ENCODE data around the gene MARVELD3. TPM values are rescaled to one million over a fixed set of nuclear protein-coding genes. Genes with fewer than 3 reads are reported as not detected.
A peak's percentile ranks its signal among the peaks of the same experiment; 100 is the strongest.

Gene MARVELD3
- polyA plus RNA-seq, 2 donors, result 2.9 to 4.2 TPM

DNA sequence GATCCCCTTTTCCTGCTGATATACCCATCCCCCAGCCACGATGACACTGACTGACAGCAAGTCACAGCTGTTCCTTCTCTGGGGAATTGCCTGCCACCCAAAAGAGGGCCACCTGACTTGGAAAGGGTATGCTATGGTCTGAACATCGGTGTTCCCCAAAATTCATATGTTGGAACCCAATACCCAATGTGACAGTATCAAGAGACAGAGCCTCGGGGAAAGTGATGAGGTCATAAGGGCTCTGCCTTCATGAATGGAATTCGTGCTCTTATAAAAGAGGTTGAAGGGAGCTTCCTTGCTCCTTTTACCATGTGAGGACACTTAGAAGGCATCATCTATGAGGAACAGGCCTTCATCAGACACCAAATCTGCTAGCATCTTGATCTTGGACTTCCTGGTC lies 7.6 kb upstream of the MARVELD3 start:
- Histone ChIP-seq H3K27ac (ENCODE audit: low read depth in 2 of 2, low read length in 1 of 2) (no peak overlapping the region), H3K9me3 (ENCODE audit: control insufficient read depth in 2 of 2, insufficient read depth in 1 of 2, low read depth in 1 of 2, low read length in 1 of 2) (no peaks in the 10 kb centered on the region), H3K4me1 (ENCODE audit: control insufficient read depth in 2 of 2, insufficient read depth in 2 of 2, low read length in 1 of 2) (no peaks in the 10 kb centered on the region), H3K27me3 (ENCODE audit: control insufficient read depth in 1 of 2, insufficient read depth in 2 of 2, low read length in 2 of 2) (no peaks in the 10 kb centered on the region), H3K4me3 (ENCODE audit: low read depth in 1 of 2, low read length in 2 of 2) (no peak overlapping the region), H3K36me3 (ENCODE audit: control insufficient read depth in 2 of 2, insufficient read depth in 2 of 2, low read length in 1 of 2) (no peaks in the 10 kb centered on the region)
- 75 to 81% methylated on average over 4 of the region's 4 CpGs for WGBS, 2 donors

DNA sequence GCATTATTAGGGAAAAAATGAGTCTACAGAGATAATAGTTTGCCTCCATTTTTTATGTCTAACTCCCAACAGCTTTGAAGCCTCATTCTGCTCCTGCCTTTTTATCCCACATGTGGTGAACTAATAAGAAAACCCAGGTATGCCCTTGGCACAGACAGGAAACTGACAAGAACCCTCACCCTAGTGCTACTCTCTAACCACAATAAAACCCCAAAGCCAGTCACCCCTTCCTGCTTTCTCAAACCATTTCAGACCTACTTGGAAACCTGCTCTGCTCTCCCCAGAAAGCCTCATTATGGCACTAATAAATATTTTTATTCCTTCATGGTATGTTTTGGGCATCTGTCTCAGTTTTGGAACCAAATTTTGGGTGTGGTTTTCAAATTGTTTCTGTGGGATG lies 3.9 kb upstream of the MARVELD3 start:
- H3K27me3 ChIP-seq (ENCODE audit: control insufficient read depth in 1 of 2, insufficient read depth in 2 of 2, low read length in 2 of 2), result no peaks in the 10 kb centered on the region
- no peak overlapping the region for H3K4me3 ChIP-seq (ENCODE audit: low read depth in 1 of 2, low read length in 2 of 2)
- H3K36me3 ChIP-seq (ENCODE audit: control insufficient read depth in 2 of 2, insufficient read depth in 2 of 2, low read length in 1 of 2), result no peaks in the 10 kb centered on the region
- H3K4me1 ChIP-seq (ENCODE audit: control insufficient read depth in 2 of 2, insufficient read depth in 2 of 2, low read length in 1 of 2), result peaks cover 0 to 2% of the 10 kb centered on the region in 2 donors
- H3K9me3 ChIP-seq (ENCODE audit: control insufficient read depth in 2 of 2, insufficient read depth in 1 of 2, low read depth in 1 of 2, low read length in 1 of 2), result no peaks in the 10 kb centered on the region
- no peak overlapping the region for H3K27ac ChIP-seq (ENCODE audit: low read depth in 2 of 2, low read length in 1 of 2)

DNA sequence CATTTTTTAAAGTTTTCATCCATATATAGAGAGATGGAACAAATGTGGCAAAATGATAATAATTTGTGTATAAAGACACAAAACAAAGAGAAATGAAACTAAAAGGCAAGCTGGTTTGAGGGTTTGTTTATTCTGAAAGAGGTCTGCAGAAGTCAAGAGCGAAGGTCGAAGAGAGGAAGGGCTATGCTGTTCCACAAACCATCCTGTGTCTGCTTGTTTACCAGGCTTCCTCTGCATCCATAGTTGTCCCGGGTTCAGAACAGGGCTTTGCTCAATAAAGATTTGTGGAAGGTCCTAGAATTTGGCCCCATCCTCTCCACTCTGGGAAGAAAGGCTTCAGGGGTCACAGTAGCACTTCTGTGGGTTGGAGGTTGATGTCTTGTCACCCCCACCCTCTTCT lies 2.4 kb upstream of the MARVELD3 start:
- WGBS, 2 donors, result 61 to 66% methylated on average over 3 of the region's 3 CpGs
- no peak overlapping the region for H3K27ac ChIP-seq (ENCODE audit: low read depth in 2 of 2, low read length in 1 of 2)
- no peaks in the 10 kb centered on the region for H3K9me3 ChIP-seq (ENCODE audit: control insufficient read depth in 2 of 2, insufficient read depth in 1 of 2, low read depth in 1 of 2, low read length in 1 of 2)
- H3K27me3 ChIP-seq (ENCODE audit: control insufficient read depth in 1 of 2, insufficient read depth in 2 of 2, low read length in 2 of 2), result no peaks in the 10 kb centered on the region
- H3K4me1 ChIP-seq (ENCODE audit: control insufficient read depth in 2 of 2, insufficient read depth in 2 of 2, low read length in 1 of 2), result peaks cover 0 to 2% of the 10 kb centered on the region in 2 donors
- H3K4me3 ChIP-seq (ENCODE audit: low read depth in 1 of 2, low read length in 2 of 2), result no peak overlapping the region
- H3K36me3 ChIP-seq (ENCODE audit: control insufficient read depth in 2 of 2, insufficient read depth in 2 of 2, low read length in 1 of 2), result no peaks in the 10 kb centered on the region

DNA sequence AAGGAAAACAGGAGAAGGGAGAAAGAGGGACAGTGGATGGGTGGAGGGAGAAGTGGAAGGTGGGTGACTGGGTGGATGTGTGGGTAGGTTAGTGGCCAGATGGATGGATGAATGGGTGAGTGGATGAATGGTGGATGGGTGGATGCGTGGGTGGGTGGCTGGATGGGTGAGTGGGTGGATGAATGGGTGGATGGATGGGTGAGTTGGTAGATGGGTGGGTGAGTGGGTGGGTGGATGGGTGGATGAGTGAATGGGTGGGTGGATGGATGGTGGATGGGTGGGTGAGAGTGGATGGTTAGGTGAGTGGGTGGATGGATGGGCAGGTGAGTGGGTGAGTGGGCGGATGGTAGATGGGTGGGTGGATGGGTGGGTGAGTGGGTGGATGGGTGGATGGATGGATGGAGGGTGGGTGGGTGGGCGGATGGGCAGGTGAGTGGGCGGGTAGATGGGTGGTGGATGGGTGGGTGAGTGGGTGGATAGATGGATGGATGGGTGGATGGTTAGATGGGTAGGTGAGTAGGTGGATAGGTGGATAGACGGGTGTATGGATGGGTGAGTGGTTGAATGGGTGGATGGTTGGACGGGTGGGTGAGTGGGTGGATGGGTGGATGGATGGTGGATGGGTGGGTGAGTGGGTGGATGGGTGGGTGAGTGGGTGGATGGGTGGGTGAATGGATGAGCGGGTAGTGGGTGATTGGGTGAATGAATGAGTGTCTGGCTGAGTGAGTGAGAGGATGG lies 702 bp upstream of the MARVELD3 start:
- no peak overlapping the region for H3K4me3 ChIP-seq (ENCODE audit: low read depth in 1 of 2, low read length in 2 of 2)
- H3K4me1 ChIP-seq (ENCODE audit: control insufficient read depth in 2 of 2, insufficient read depth in 2 of 2, low read length in 1 of 2), result peaks cover 0 to 2% of the 10 kb centered on the region in 2 donors
- H3K9me3 ChIP-seq (ENCODE audit: control insufficient read depth in 2 of 2, insufficient read depth in 1 of 2, low read depth in 1 of 2, low read length in 1 of 2), result no peaks in the 10 kb centered on the region
- H3K27ac ChIP-seq (ENCODE audit: low read depth in 2 of 2, low read length in 1 of 2), result no peak overlapping the region
- WGBS, 2 donors, result 89 to 94% methylated on average over 7 of the region's 7 CpGs
- no peaks in the 10 kb centered on the region for H3K36me3 ChIP-seq (ENCODE audit: control insufficient read depth in 2 of 2, insufficient read depth in 2 of 2, low read length in 1 of 2)
- H3K27me3 ChIP-seq (ENCODE audit: control insufficient read depth in 1 of 2, insufficient read depth in 2 of 2, low read length in 2 of 2), result no peaks in the 10 kb centered on the region

DNA sequence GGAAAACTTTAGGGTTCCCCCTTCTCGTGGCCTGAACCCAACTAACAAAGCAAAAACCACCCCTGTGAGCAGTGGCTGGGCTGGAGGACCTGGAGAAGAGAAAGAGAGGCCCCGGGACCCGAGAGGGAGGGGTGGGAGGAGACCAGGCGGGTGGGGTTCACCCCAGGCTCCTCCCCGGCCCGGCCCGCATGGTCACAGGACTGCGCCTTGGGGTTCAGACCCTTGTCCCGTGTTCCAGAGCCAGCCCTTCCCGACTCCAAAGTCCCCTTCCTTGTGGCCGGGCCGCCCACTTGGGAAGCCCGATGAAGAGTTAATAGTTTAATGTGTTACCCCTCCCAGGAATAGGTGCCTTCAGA lies 852 bp downstream of the MARVELD3 start:
- Histone ChIP-seq H3K27ac (ENCODE audit: low read depth in 2 of 2, low read length in 1 of 2) (no peak overlapping the region), H3K4me3 (ENCODE audit: low read depth in 1 of 2, low read length in 2 of 2) (peak overlapping the region; percentile 69 to 71), H3K36me3 (ENCODE audit: control insufficient read depth in 2 of 2, insufficient read depth in 2 of 2, low read length in 1 of 2) (no peaks in the 10 kb centered on the region), H3K4me1 (ENCODE audit: control insufficient read depth in 2 of 2, insufficient read depth in 2 of 2, low read length in 1 of 2) (peaks cover 0 to 2% of the 10 kb centered on the region in 2 donors), H3K27me3 (ENCODE audit: control insufficient read depth in 1 of 2, insufficient read depth in 2 of 2, low read length in 2 of 2) (no peaks in the 10 kb centered on the region), H3K9me3 (ENCODE audit: control insufficient read depth in 2 of 2, insufficient read depth in 1 of 2, low read depth in 1 of 2, low read length in 1 of 2) (no peaks in the 10 kb centered on the region)
- 6 to 8% methylated on average over 11 to 13 of the region's 13 CpGs for WGBS, 2 donors

DNA sequence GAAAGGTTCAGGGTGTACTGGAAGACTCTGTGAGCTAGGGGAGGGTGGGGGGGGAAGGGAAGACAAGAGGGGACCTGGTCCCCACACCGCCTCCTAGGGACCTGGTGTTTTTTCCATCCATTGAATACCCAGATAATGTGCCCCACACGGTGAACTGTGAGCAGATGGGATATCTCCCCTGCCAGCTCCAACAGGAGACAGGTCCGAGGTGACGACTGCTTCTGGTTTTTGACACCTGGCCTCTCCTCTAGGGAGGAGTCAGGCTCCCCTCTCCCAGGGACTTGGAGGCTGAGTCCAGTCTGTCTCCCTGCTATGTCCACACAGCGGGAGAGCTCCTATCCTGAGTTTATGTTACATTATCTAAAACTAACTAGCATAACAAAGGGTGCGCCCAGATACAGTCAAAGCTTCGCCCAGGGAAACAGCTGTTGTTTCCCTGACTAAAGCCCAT lies 1.8 kb downstream of the MARVELD3 start:
- H3K27me3 ChIP-seq (ENCODE audit: control insufficient read depth in 1 of 2, insufficient read depth in 2 of 2, low read length in 2 of 2), result no peaks in the 10 kb centered on the region
- WGBS, 2 donors, result 59 to 68% methylated on average over 7 of the region's 7 CpGs

DNA sequence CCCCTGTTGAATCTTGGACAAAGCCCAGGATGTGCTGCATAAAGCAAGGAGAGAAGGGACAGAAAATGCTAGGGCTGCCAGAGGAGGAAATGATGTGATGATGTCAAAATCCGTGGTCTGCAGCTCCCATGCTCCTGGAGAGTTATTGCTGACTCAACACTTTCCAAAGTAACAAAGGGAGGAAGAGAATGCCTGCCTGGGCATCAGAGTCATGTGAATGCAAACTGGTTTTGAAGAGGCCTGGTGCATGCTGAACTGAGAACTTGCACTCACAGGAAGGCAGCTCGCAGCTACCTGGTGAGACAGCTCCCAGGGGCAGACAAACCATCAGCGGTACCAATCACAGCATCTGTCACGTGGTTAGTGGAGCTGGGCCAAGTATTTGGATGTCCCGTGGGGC lies 2.8 kb downstream of the MARVELD3 start:
- Histone ChIP-seq H3K36me3 (ENCODE audit: control insufficient read depth in 2 of 2, insufficient read depth in 2 of 2, low read length in 1 of 2) (no peaks in the 10 kb centered on the region), H3K27ac (ENCODE audit: low read depth in 2 of 2, low read length in 1 of 2) (no peak overlapping the region), H3K27me3 (ENCODE audit: control insufficient read depth in 1 of 2, insufficient read depth in 2 of 2, low read length in 2 of 2) (no peaks in the 10 kb centered on the region), H3K4me3 (ENCODE audit: low read depth in 1 of 2, low read length in 2 of 2) (no peak overlapping the region), H3K4me1 (ENCODE audit: control insufficient read depth in 2 of 2, insufficient read depth in 2 of 2, low read length in 1 of 2) (peaks cover 0 to 2% of the 10 kb centered on the region in 2 donors), H3K9me3 (ENCODE audit: control insufficient read depth in 2 of 2, insufficient read depth in 1 of 2, low read depth in 1 of 2, low read length in 1 of 2) (no peaks in the 10 kb centered on the region)
- 23 to 29% methylated on average over 5 of the region's 5 CpGs for WGBS, 2 donors

More for the DNA sequence above, 1.8 kb downstream of the MARVELD3 start:
- H3K36me3 ChIP-seq (ENCODE audit: control insufficient read depth in 2 of 2, insufficient read depth in 2 of 2, low read length in 1 of 2), result no peaks in the 10 kb centered on the region
- no peak overlapping the region for H3K4me3 ChIP-seq (ENCODE audit: low read depth in 1 of 2, low read length in 2 of 2)
- no peaks in the 10 kb centered on the region for H3K9me3 ChIP-seq (ENCODE audit: control insufficient read depth in 2 of 2, insufficient read depth in 1 of 2, low read depth in 1 of 2, low read length in 1 of 2)
- no peak overlapping the region for H3K27ac ChIP-seq (ENCODE audit: low read depth in 2 of 2, low read length in 1 of 2)
- peaks cover 0 to 2% of the 10 kb centered on the region in 2 donors for H3K4me1 ChIP-seq (ENCODE audit: control insufficient read depth in 2 of 2, insufficient read depth in 2 of 2, low read length in 1 of 2)

DNA sequence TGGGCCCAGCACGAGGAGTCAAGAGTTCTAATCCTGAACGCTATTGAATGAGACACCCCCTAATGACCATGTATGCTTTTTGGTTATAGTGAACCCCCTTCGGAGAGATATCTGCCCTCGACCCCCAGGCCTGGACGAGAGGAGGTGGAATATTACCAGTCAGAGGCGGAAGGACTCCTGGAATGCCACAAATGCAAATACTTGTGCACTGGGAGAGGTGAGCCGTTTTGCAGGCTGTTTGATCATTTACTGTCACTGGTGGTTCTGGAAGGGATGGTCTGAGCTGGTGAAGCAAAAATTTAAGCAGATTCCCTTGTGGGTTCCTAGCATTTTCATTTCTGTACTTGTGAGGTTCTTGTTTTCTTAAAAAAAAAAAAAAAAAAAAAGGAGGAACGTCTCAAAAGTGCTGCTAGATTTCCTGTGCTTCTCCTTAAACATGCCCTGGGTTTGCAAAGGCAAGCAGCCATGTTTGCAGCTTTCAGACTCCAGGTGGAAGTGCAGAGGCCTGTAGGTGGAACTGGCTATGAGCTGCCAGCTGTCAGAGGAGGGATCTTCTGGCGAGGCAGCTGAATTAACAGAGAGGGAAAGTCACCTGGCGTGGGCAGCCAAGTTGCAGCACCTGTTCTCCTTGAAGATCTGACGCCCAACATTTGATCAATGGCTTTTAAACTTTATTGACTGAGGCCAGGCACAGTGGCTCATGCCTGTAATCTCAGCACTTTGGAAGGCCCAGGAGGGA lies 3.5 kb downstream of the MARVELD3 start:
- Histone ChIP-seq H3K9me3 (ENCODE audit: control insufficient read depth in 2 of 2, insufficient read depth in 1 of 2, low read depth in 1 of 2, low read length in 1 of 2) (no peaks in the 10 kb centered on the region), H3K36me3 (ENCODE audit: control insufficient read depth in 2 of 2, insufficient read depth in 2 of 2, low read length in 1 of 2) (no peaks in the 10 kb centered on the region), H3K4me1 (ENCODE audit: control insufficient read depth in 2 of 2, insufficient read depth in 2 of 2, low read length in 1 of 2) (peaks cover 0 to 2% of the 10 kb centered on the region in 2 donors), H3K27ac (ENCODE audit: low read depth in 2 of 2, low read length in 1 of 2) (peak overlapping the region in 1 of 2 donors; percentile 3), H3K4me3 (ENCODE audit: low read depth in 1 of 2, low read length in 2 of 2) (no peak overlapping the region), H3K27me3 (ENCODE audit: control insufficient read depth in 1 of 2, insufficient read depth in 2 of 2, low read length in 2 of 2) (no peaks in the 10 kb centered on the region)
- WGBS, 2 donors, result 52 to 63% methylated on average over 11 of the region's 11 CpGs

DNA sequence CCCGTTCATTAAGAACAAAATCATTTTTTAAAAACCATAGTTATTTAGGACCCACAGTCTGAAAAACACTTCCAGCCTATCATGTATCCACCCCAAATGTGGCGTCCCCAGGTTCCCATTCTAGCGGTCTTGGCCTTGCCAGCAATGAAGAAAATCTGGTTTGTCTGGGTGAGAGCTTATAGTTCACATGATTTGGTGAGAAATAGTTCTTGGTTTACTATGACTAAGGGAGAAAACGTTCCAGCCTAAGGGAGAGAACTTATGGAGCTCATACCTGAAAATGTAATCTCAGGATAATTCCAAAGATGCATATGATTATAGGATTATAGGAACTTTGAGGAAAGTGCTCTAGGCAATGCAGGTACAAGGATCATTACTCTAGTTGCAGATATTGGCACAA lies 4.8 kb downstream of the MARVELD3 start:
- H3K9me3 ChIP-seq (ENCODE audit: control insufficient read depth in 2 of 2, insufficient read depth in 1 of 2, low read depth in 1 of 2, low read length in 1 of 2), result no peaks in the 10 kb centered on the region
- WGBS, 2 donors, result 59 to 67% methylated on average over 4 of the region's 4 CpGs
- no peak overlapping the region for H3K27ac ChIP-seq (ENCODE audit: low read depth in 2 of 2, low read length in 1 of 2)
- H3K36me3 ChIP-seq (ENCODE audit: control insufficient read depth in 2 of 2, insufficient read depth in 2 of 2, low read length in 1 of 2), result no peaks in the 10 kb centered on the region
- H3K27me3 ChIP-seq (ENCODE audit: control insufficient read depth in 1 of 2, insufficient read depth in 2 of 2, low read length in 2 of 2), result no peaks in the 10 kb centered on the region
- H3K4me1 ChIP-seq (ENCODE audit: control insufficient read depth in 2 of 2, insufficient read depth in 2 of 2, low read length in 1 of 2), result no peaks in the 10 kb centered on the region
- H3K4me3 ChIP-seq (ENCODE audit: low read depth in 1 of 2, low read length in 2 of 2), result no peak overlapping the region

DNA sequence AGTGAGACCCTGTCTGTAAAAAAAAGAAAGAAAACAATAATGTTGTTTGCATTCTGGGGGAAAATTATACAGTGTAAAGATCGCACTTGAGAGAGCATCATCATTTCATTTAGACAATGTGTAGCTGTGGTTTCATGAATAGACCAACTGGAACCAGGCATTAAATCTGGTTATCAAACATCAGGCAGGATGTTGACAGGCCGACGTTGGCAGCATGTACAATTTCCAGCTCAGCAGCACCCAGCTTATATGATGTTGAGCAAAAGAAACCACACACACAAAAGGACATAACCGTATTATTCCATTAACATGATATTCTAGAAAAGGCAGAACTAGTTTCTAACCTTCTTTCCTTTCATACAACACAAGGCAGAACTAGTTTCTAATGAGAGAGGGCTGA lies 5.8 kb downstream of the MARVELD3 start:
- Histone ChIP-seq H3K4me1 (ENCODE audit: control insufficient read depth in 2 of 2, insufficient read depth in 2 of 2, low read length in 1 of 2) (no peaks in the 10 kb centered on the region), H3K27me3 (ENCODE audit: control insufficient read depth in 1 of 2, insufficient read depth in 2 of 2, low read length in 2 of 2) (no peaks in the 10 kb centered on the region), H3K4me3 (ENCODE audit: low read depth in 1 of 2, low read length in 2 of 2) (no peak overlapping the region), H3K36me3 (ENCODE audit: control insufficient read depth in 2 of 2, insufficient read depth in 2 of 2, low read length in 1 of 2) (no peaks in the 10 kb centered on the region), H3K9me3 (ENCODE audit: control insufficient read depth in 2 of 2, insufficient read depth in 1 of 2, low read depth in 1 of 2, low read length in 1 of 2) (no peaks in the 10 kb centered on the region), H3K27ac (ENCODE audit: low read depth in 2 of 2, low read length in 1 of 2) (no peak overlapping the region)
- WGBS, 2 donors, result 65 to 78% methylated on average over 4 of the region's 4 CpGs
